OCI-LY1 (cell line): ENCODE results near the gene CACNA1C.

Source experiments
- EZH2 ChIP-seq: fragments of 200-600 bp; sonication (generic), shearing (Covaris generic); IDR thresholded peaks from 2 replicates; pipeline ENCODE4 v1.8.0; 2017; ENCODE audit warnings: borderline replicate concordance, mixed run types, mild to moderate bottlenecking, antibody characterized with exemption, low read length, moderate library complexity, mixed read lengths
- TF ChIP-seq, protein P1 (sequence below): fragments of 200-600 bp; sonication (generic), shearing (Covaris generic); IDR thresholded peaks from 2 replicates; pipeline ENCODE4 v1.5.1; 2017; ENCODE audit warnings: mild to moderate bottlenecking, antibody characterized with exemption, low read length, moderate library complexity, mixed read lengths

DNA sequence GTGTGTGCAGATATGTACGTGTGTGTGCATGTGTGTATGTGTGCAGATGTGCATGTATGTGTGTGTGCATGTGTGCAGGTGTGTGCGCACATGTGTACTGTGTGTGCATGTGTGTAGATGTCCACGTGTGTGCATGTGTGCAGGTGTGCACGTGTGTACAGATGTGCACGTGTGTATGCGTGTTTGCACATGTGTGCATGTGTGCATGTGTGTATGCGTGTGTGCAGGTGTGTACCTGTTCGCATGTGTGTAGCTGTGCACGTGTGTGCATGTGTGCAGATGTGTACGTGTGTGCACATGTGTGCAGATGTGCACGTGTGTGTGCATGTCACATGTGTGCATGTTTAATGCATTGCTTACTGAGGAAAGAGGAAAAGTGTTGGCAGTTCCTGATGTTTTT, 686.3 kb downstream of the CACNA1C start:
- TF ChIP-seq, protein P1, sequence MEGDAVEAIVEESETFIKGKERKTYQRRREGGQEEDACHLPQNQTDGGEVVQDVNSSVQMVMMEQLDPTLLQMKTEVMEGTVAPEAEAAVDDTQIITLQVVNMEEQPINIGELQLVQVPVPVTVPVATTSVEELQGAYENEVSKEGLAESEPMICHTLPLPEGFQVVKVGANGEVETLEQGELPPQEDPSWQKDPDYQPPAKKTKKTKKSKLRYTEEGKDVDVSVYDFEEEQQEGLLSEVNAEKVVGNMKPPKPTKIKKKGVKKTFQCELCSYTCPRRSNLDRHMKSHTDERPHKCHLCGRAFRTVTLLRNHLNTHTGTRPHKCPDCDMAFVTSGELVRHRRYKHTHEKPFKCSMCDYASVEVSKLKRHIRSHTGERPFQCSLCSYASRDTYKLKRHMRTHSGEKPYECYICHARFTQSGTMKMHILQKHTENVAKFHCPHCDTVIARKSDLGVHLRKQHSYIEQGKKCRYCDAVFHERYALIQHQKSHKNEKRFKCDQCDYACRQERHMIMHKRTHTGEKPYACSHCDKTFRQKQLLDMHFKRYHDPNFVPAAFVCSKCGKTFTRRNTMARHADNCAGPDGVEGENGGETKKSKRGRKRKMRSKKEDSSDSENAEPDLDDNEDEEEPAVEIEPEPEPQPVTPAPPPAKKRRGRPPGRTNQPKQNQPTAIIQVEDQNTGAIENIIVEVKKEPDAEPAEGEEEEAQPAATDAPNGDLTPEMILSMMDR: no peak
- TF ChIP-seq EZH2: no peak
